Esophagus mucosa (tissue), 1 donor: ENCODE data around the gene NFATC3. TPM values are rescaled to one million over a fixed set of nuclear protein-coding genes. Genes with fewer than 3 reads are reported as not detected.
"Not testable (repeated sequence)": the region's sequence is repeated elsewhere in the genome, so short reads cannot be mapped to it uniquely, and the experiment has no call there.

Experiments
- ATAC-seq: fragments of 200-7000 bp; cut with Tn5 transposase; one replicate; pipeline ENCODE4 v1.9.1; 2020
- total RNA-seq: library from RNA; stranded (reverse); gene quantifications from one replicate; pipeline ENCODE4 v1.2.4, GENCODE V29; 2023
- donor health status: DM: yes; HTN: yes; CAD: no.

The NFATC3 gene
- total RNA-seq, 1 donor from 2014 or later = 17.6 TPM

- ATAC-seq = no peak
Measured at GRCh38 chr16:68090130-68090529, 5.0 kb downstream of the NFATC3 start.

GRCh38 chr16:68090533-68090932 is 5.4 kb downstream of the NFATC3 start:
- no peak for ATAC-seq

GRCh38 chr16:68091380-68092261 is 6.5 kb downstream of the NFATC3 start:
- ATAC-seq = peak; percentile 79

- ATAC-seq = not testable (repeated sequence)
Measured at GRCh38 chr16:68092275-68092674, 7.1 kb downstream of the NFATC3 start.

GRCh38 chr16:68093816-68094613 is 8.8 kb downstream of the NFATC3 start:
- ATAC-seq = no peak

GRCh38 chr16:68094614-68094934 is 9.4 kb downstream of the NFATC3 start:
- ATAC-seq = no peak

GRCh38 chr16:68096491-68096890 is 11.3 kb downstream of the NFATC3 start:
- no peak for ATAC-seq

- ATAC-seq = no peak
Measured at GRCh38 chr16:68097088-68097487, 11.9 kb downstream of the NFATC3 start.

- ATAC-seq = no peak
Measured at GRCh38 chr16:68097895-68098294, 12.7 kb downstream of the NFATC3 start.

GRCh38 chr16:68100488-68100887 is 15.3 kb downstream of the NFATC3 start:
- no peak for ATAC-seq

GRCh38 chr16:68105611-68106010 is 20.4 kb downstream of the NFATC3 start:
- no peak for ATAC-seq

GRCh38 chr16:68107230-68107928 is 22.2 kb downstream of the NFATC3 start:
- not testable (repeated sequence) for ATAC-seq

- not testable (repeated sequence) for ATAC-seq
Measured at GRCh38 chr16:68109156-68109555, 24.0 kb downstream of the NFATC3 start.

GRCh38 chr16:68110611-68111010 is 25.4 kb downstream of the NFATC3 start:
- ATAC-seq = not testable (repeated sequence)

GRCh38 chr16:68111379-68111778 is 26.2 kb downstream of the NFATC3 start:
- ATAC-seq = no peak

- ATAC-seq = no peak
Measured at GRCh38 chr16:68113059-68113761, 28.0 kb downstream of the NFATC3 start.

- ATAC-seq = peak; percentile 23
Measured at GRCh38 chr16:68113765-68114240, 28.6 kb downstream of the NFATC3 start.

- not testable (repeated sequence) for ATAC-seq
Measured at GRCh38 chr16:68114939-68115338, 29.8 kb downstream of the NFATC3 start.

GRCh38 chr16:68115851-68116250 is 30.7 kb downstream of the NFATC3 start:
- no peak for ATAC-seq

GRCh38 chr16:68116256-68116867 is 31.2 kb downstream of the NFATC3 start:
- peak; percentile 33 for ATAC-seq

- no peak for ATAC-seq
Measured at GRCh38 chr16:68117884-68118283, 32.7 kb downstream of the NFATC3 start.

GRCh38 chr16:68118954-68119353 is 33.8 kb downstream of the NFATC3 start:
- not testable (repeated sequence) for ATAC-seq
